ENCODE data around the gene PCSK4. TPM values are rescaled to one million over a fixed set of nuclear protein-coding genes. Genes with fewer than 3 reads are reported as not detected.
A peak's percentile ranks its signal among the peaks of the same experiment; 100 is the strongest.

PCSK4 gene
- total and polyA plus RNA-seq, 2 of the 4 experiments (the other 2 are of a cell fraction): 0.72 to 1.7 TPM

GRCh38 chr19:1514295-1514661 is 24.1 kb upstream of the PCSK4 start (continued):
- no peak for TF ChIP-seq BHLHE40 (IDR thresholded peaks at IDR 0.05; ENCODE audit: low read depth, low read length)
- TF ChIP-seq RAD21 (IDR thresholded peaks at IDR 0.05; ENCODE audit: low read length): no peak

DNA sequence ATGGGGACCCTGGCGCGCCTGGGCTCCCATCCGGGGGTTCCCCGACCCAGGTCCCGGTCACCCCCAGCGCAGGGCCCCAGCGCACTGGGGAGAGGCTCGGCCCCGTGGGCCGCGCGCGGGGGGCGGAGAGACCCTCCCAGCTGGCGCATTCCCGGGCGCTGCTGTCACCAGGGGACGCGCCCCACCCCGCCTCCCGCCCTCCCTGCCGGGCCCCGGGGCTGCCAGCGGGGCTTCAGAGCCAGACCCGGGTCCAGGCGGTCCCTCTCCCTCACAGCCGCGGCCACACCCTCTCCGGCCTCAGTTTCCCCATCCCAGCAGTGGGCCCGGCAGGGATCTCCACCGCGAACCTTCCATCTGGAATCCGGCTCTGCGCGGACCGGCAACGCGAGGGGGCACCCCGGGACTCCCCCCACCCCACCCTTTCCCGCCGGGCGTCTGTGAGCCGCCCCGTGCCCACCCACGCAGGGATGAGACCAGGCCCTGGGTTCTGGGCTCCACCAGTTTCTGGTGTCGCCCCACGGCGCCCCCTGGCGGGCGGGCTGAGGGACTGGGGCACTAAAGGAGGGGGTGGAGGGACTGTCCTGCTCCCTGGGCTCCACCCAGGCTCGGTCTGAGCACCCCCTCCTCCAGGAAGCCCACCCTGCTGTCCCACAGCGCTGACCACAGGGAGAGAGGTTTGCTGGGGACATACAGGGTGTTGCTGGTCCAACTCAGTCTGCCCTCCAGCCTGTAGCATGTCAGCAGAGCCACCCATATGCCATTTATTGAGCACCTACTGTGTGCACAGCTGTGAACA is 23.5 kb upstream of the PCSK4 start:
- no TSS peak for BruUV-seq (replicated peaks)
- H3K36me3 ChIP-seq (ENCODE audit: control insufficient read depth, insufficient read depth, low read length): peaks cover 5% of the 10 kb centered on the region; the same call in 1 of the 2 replicates
- peaks cover 6% of the 10 kb centered on the region; the same call in 1 of the 2 replicates for H4K20me1 ChIP-seq (ENCODE audit: insufficient read depth, low read length)
- intact Hi-C loops (cut with micrococcal nuclease): no loop called here
- H3K79me1 ChIP-seq (ENCODE audit: low read depth in 1 of 2, low read length in 2 of 2): peaks cover 4 to 15% of the 10 kb centered on the region in 2 experiments; a peak in 1 of 4 replicates
- WGBS, 2 experiments (ENCODE audit: extremely low coverage in 2 of 2, insufficient read length in 1 of 2): 15% methylated on average over 23 of the region's 52 CpGs; no CpG with 5 or more reads in 1 of the 2 experiments
- peak; percentile 67 for ATAC-seq (ENCODE audit: low read depth)
- H3K4me1 ChIP-seq (ENCODE audit: control insufficient read depth, insufficient read depth, low read length): peaks cover 4% of the 10 kb centered on the region; the same call in 1 of the 2 replicates
- peak overlapping the region; percentile 50 for H2AK5ac ChIP-seq (ENCODE audit: low read depth, low read length)
- peak overlapping the region; percentile 63 for H2BK5ac ChIP-seq (ENCODE audit: low read depth, low read length, poor library complexity, severe bottlenecking)
- peak overlapping the region; percentile 64 for H3K4ac ChIP-seq (ENCODE audit: low read depth, low read length)
- POLR2A ChIA-PET (ENCODE audit: unreplicated experiment): no interaction called here
- H3K4me2 ChIP-seq (ENCODE audit: low read depth, low read length): peak overlapping the region; percentile 53; the same call in 1 of the 2 replicates
- peak overlapping the region; percentile 71 for H3K9ac ChIP-seq (ENCODE audit: low read depth, low read length)
- H3K56ac ChIP-seq (ENCODE audit: extremely low read depth, insufficient read depth, low read length): peak overlapping the region; percentile 41; the same call in 1 of the 2 replicates
- H4K8ac ChIP-seq (ENCODE audit: low read depth in 2 of 2, low read length in 2 of 2): peak overlapping the region in 1 of 2 experiments; percentile 69; a peak in 2 of 4 replicates
- H3K27ac ChIP-seq (ENCODE audit: insufficient read depth, low read length): peak overlapping the region; percentile 83
- peak overlapping the region; percentile 19; the same call in 1 of the 2 replicates for H2BK120ac ChIP-seq (ENCODE audit: low read depth, low read length)
- H3K9me1 ChIP-seq (ENCODE audit: insufficient read depth, low read length): no peaks in the 10 kb centered on the region
- in situ Hi-C loops (cut with MboI; ENCODE audit: low sequenced_read_pairs): no loop called here
- DNase-seq: peak; percentile 53
- no peak overlapping the region; the same call in 1 of the 2 replicates for H3K14ac ChIP-seq (replicated peaks; ENCODE audit: low read depth, low read length)
- H3K18ac ChIP-seq (ENCODE audit: low read depth, low read length): peak overlapping the region; percentile 46; the same call in 1 of the 2 replicates
- no peak overlapping the region for H3K23ac ChIP-seq (ENCODE audit: low read depth, low read length)
- H2AK9ac ChIP-seq (replicated peaks; ENCODE audit: low read depth, low read length, poor library complexity): peak overlapping the region; percentile 91
- no peak overlapping the region for H2BK20ac ChIP-seq (ENCODE audit: low read depth, low read length)
- CTCF ChIA-PET: no interaction called here
- peak overlapping the region; percentile 90 for H2AFZ ChIP-seq (replicated peaks; ENCODE audit: low read length, poor library complexity)
- peak overlapping the region; percentile 41; the same call in 1 of the 2 replicates for H4K5ac ChIP-seq (ENCODE audit: low read depth, low read length)
- no peaks in the 10 kb centered on the region; the same call in 1 of the 2 replicates for H3K27me3 ChIP-seq (ENCODE audit: control insufficient read depth, insufficient read depth, low read length)
- no peak overlapping the region for H2BK15ac ChIP-seq (ENCODE audit: low read depth, low read length)
- peaks cover 2% of the 10 kb centered on the region; the same call in 1 of the 2 replicates for H3K9me3 ChIP-seq (ENCODE audit: control insufficient read depth, insufficient read depth, low read length)
- H3K4me3 ChIP-seq (ENCODE audit: insufficient read depth, low read depth, low read length): peak overlapping the region; percentile 98
- dilution Hi-C loops (cut with HindIII; ENCODE audit: low sequenced_read_pairs, unreplicated experiment): no loop called here
- peak overlapping the region; percentile 62; the same call in 1 of the 2 replicates for H4K91ac ChIP-seq (ENCODE audit: insufficient read depth, low read depth, low read length)
- TF ChIP-seq MAFK (IDR thresholded peaks at IDR 0.05; ENCODE audit: low read depth, low read length) (no peak), CTCF (conservative IDR thresholded peaks at IDR 0.05; ENCODE audit: low read depth, low read length) (peak; percentile 82), FOS (IDR thresholded peaks at IDR 0.05; ENCODE audit: low read depth, low read length) (no peak), CHD1 (IDR thresholded peaks at IDR 0.05; ENCODE audit: low read depth, low read length) (no peak), BHLHE40 (IDR thresholded peaks at IDR 0.05; ENCODE audit: low read depth, low read length) (no peak), MXI1 (IDR thresholded peaks at IDR 0.05; ENCODE audit: borderline replicate concordance, low read depth, low read length) (no peak), POLR2A (IDR thresholded peaks at IDR 0.05; ENCODE audit: low read depth, low read length) (no peak), RFX5 (IDR thresholded peaks at IDR 0.05; ENCODE audit: low read depth, low read length) (no peak), RCOR1 (IDR thresholded peaks at IDR 0.05; ENCODE audit: insufficient replicate concordance, low read length) (no peak), RAD21 (IDR thresholded peaks at IDR 0.05; ENCODE audit: low read length) (peak; percentile 49), NFE2L2 (IDR thresholded peaks at IDR 0.05; ENCODE audit: low read depth, low read length) (no peak), SMC3 (IDR thresholded peaks at IDR 0.05; ENCODE audit: low read depth, low read length) (peak; percentile 44), CEBPB (IDR thresholded peaks at IDR 0.05; ENCODE audit: low read depth, low read length) (no peak)

Data from IMR-90 (cell line).